Measurements from ENCODE around the gene OR52E6. TPM values are rescaled to one million over a fixed set of nuclear protein-coding genes. Genes with fewer than 3 reads are reported as not detected.

The OR52E6 gene
- total RNA-seq, 1 donor = 0.43 TPM

- TF ChIP-seq CTCF (IDR thresholded peaks at IDR 0.05; ENCODE audit: insufficient read depth, low read depth, low read length) = no peak
- no peak for DNase-seq (ENCODE audit: low read depth)
- no peak overlapping the region for H3K4me3 ChIP-seq (ENCODE audit: low read depth, low read length)
These were observed 10.4 kb downstream of the OR52E6 start for GRCh38 chr11:5831196-5831829.

- H3K4me3 ChIP-seq (ENCODE audit: low read depth, low read length) = peak overlapping the region; percentile 14
- TF ChIP-seq CTCF (IDR thresholded peaks at IDR 0.05; ENCODE audit: insufficient read depth, low read depth, low read length) = no peak
- DNase-seq (ENCODE audit: low read depth) = peak; percentile 3
These were observed 23.3 kb downstream of the OR52E6 start for GRCh38 chr11:5818245-5818886.

GRCh38 chr11:5815534-5815933, 26.2 kb downstream of the OR52E6 start:
- no peak for TF ChIP-seq CTCF (IDR thresholded peaks at IDR 0.05; ENCODE audit: insufficient read depth, low read depth, low read length)
- H3K4me3 ChIP-seq (ENCODE audit: low read depth, low read length) = no peak overlapping the region
- no peak for DNase-seq (ENCODE audit: low read depth)

- no peak overlapping the region for H3K4me3 ChIP-seq (ENCODE audit: low read depth, low read length)
- no peak for TF ChIP-seq CTCF (IDR thresholded peaks at IDR 0.05; ENCODE audit: insufficient read depth, low read depth, low read length)
- no peak for DNase-seq (ENCODE audit: low read depth)
These were observed 31.5 kb downstream of the OR52E6 start for GRCh38 chr11:5809905-5810795.

DNA sequence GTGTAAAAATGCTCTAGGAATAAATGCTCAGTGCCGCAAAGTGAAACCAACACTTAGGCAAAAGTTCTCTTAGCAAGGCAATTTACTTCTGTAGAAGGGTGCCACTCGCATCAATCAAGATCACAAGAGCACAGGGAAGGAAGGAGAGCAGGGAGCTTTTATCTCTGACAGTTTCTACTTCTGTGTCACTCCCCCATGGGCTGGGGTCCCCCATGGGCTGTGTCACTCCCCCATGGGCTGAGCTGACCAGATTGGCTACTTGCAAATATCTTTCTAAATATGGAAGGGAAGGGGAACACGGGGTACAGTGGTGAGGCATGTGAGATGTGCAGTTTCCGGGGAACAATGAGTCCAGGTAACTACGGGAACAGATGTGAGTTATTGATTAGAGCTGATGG, 32.6 kb downstream of the OR52E6 start:
- H3K4me3 ChIP-seq (ENCODE audit: low read depth, low read length) = peak overlapping the region; percentile 56
- DNase-seq (ENCODE audit: low read depth) = peak; percentile 3
- TF ChIP-seq CTCF (IDR thresholded peaks at IDR 0.05; ENCODE audit: insufficient read depth, low read depth, low read length) = no peak

- peak within 1 kb of the TSS; percentile 56 for H3K4me3 ChIP-seq (ENCODE audit: low read depth, low read length)
- peak; percentile 71 for DNase-seq (ENCODE audit: low read depth)
- TF ChIP-seq CTCF (IDR thresholded peaks at IDR 0.05; ENCODE audit: insufficient read depth, low read depth, low read length) = peak; percentile 85
These were observed 33.1 kb downstream of the OR52E6 start, which contains the start of gene OR52N2 for GRCh38 chr11:5808500-5809121. Gene OR52N2 (plus strand): TSS chr11:5808924. CDS start chr11:5820336, 11,412 bp downstream.
